Testis (tissue), 3 donors: ENCODE data around the gene SALL3. TPM values are rescaled to one million over a fixed set of nuclear protein-coding genes. Genes with fewer than 3 reads are reported as not detected.

Source experiments
- DNase-seq: peaks from one replicate; pipeline ENCODE4 v3.0.0-alpha.2; 2019
- H3K27ac ChIP-seq, 2 donors: fragments of 200-600 bp; sonication (generic); one replicate each; pipeline ENCODE4 v1.5.1; 2019
- H3K27me3 ChIP-seq: fragments of 200-600 bp; sonication (generic); one replicate; pipeline ENCODE4 v1.5.1; 2019
- H3K36me3 ChIP-seq: fragments of 200-600 bp; sonication (generic); one replicate; pipeline ENCODE4 v1.5.1; 2017; ENCODE audit warnings: low read depth; ENCODE audit errors: missing control alignments
- H3K4me1 ChIP-seq: fragments of 200-600 bp; sonication (generic); one replicate; pipeline ENCODE4 v1.5.1; 2019
- H3K4me3 ChIP-seq, 2 donors: fragments of 200-600 bp; sonication (generic); one replicate each; pipeline ENCODE4 v1.5.1; 2017 to 2019
- H3K9me3 ChIP-seq: fragments of 200-600 bp; sonication (generic); one replicate; pipeline ENCODE4 v1.5.1; 2017
- CTCF ChIP-seq, 3 experiments: fragments of 450-650 bp in 2 of 3; fragments of 200-600 bp in 1 of 3; sonication (generic) in 1 of 3; IDR thresholded peaks; one replicate each; pipeline ENCODE4 v1.5.1; 2016 to 2019; ENCODE audit warnings: antibody characterized with exemption in 3 of 3, mild to moderate bottlenecking in 2 of 3, moderate library complexity in 1 of 3
- POLR2A ChIP-seq: fragments of 450-650 bp; IDR thresholded peaks from one replicate; pipeline ENCODE4 v1.6.1; 2017; ENCODE audit warnings: antibody characterized with exemption, mild to moderate bottlenecking, moderate library complexity
- WGBS, 2 donors: methylation state at CpG; one replicate each; pipeline ENCODE4 v1.1.5; 2018; 5-methylcytosine and 5-hydroxymethylcytosine counted together
- intact Hi-C: fragments of 100-400 bp; cut with DNase I; formaldehyde crosslinking; loops from one replicate; pipeline ENCODE4 v1.15.1; 2023; ENCODE audit warnings: low total_unique reads
- polyA plus RNA-seq: library from polyadenylated mRNA; stranded (reverse); fragments of 350-450 nt; fragmentation: Illumina TruSeq; extraction: RNeasy Lipid Tissue Mini Kit (QIAGEN cat#74804); gene quantifications from one replicate; pipeline ENCODE4 v1.2.3, GENCODE V29; 2014; ENCODE audit warnings: low read depth, low replicate concordance; ENCODE audit not compliant: insufficient read depth
- total RNA-seq, 2 donors: library from RNA; depleted of rRNA; stranded (reverse); fragments of >200 nt; gene quantifications; one replicate each; pipeline ENCODE4 v1.2.3, GENCODE V29; 2016

Gene SALL3
- total and polyA plus RNA-seq, 3 donors from 2014 or later = 1.9 to 15.2 (median 8.3) TPM

DNA sequence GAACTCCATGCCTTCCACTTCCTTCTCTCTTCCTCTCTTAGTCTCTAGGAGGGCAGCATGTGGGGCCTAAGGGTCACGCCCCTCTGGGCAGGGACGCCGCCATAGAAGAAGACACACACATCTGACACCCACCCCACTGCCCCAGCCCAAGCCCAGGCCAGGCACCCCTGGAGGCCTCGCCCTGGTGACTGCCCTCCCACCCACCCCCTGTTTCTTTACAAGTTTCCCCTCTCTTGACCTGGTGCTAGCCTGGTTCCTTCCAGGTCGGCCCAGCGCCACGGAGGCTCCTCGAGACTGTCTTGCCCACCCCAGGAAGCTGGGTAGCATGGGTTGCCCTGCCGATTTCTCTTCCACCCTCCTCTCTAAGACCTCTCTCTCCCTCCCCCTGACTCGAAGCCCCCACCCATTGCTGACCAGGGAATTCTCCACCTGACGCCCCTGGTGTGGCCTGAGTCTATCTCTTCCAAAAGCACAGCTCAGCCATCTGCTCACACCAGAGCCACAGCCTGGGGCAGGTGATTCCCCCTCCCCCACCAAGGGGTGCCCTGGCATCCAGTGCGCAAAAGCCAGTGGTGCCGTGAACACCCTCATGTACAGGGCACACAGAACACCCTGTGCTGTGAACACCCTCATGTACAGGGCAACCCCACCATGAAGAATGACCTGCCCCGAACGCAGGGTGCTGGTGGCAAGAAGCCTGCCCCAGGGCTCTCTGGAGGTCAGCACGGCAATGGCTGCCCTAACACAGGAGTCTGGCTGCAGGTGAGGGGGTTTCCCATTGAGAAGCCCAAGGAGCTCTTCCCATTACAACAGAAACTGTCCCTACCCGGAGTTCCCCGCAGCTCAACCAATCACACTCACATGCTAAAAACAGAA, 13.5 kb upstream of the SALL3 start:
- TF ChIP-seq POLR2A (no peak), CTCF (IDR thresholded peaks at IDR 0.05) (no peak)
- Histone ChIP-seq H3K4me3 (no peak overlapping the region), H3K27me3 (no peaks in the 10 kb centered on the region), H3K4me1 (no peaks in the 10 kb centered on the region), H3K27ac (no peak overlapping the region), H3K9me3 (no peaks in the 10 kb centered on the region), H3K36me3 (no peaks in the 10 kb centered on the region)
- intact Hi-C loops = no loop called here
- WGBS, 2 donors = 83 to 87% methylated on average over 18 of the region's 18 CpGs
- DNase-seq = no peak

DNA sequence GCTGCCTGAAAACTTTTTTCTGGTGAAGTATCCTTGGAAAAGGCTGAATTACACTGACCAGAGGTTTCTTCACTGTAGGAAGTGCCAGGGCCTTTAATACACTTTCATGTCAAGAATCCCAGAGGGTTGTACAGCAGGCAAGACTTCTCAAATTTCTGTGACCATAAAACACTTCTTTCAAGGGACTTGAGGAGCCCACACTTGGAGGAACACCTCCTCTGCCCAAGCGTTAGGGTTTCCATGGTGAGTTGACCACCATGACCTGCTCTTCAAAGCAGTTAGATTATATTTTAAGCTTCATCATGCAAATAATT, 12.9 kb upstream of the SALL3 start:
- DNase-seq = no peak
- Histone ChIP-seq H3K27ac (no peak overlapping the region), H3K9me3 (no peaks in the 10 kb centered on the region), H3K36me3 (no peaks in the 10 kb centered on the region), H3K4me1 (no peaks in the 10 kb centered on the region), H3K27me3 (no peaks in the 10 kb centered on the region), H3K4me3 (no peak overlapping the region)
- 50 to 58% methylated on average over 1 of the region's 1 CpG for WGBS, 2 donors
- no peak for TF ChIP-seq CTCF (IDR thresholded peaks at IDR 0.05)
- no peak for TF ChIP-seq POLR2A
- intact Hi-C loops = no loop called here

- Histone ChIP-seq H3K27me3 (no peaks in the 10 kb centered on the region), H3K9me3 (no peaks in the 10 kb centered on the region), H3K36me3 (no peaks in the 10 kb centered on the region), H3K4me3 (no peak overlapping the region), H3K4me1 (no peaks in the 10 kb centered on the region), H3K27ac (no peak overlapping the region)
- DNase-seq = no peak
- WGBS, 2 donors = 85 to 86% methylated on average over 6 of the region's 6 CpGs
- intact Hi-C loops = no loop called here
- TF ChIP-seq POLR2A = no peak
- TF ChIP-seq CTCF (IDR thresholded peaks at IDR 0.05) = no peak
These were observed 11.9 kb upstream of the SALL3 start for GRCh38 chr18:78967692-78968091.

DNA sequence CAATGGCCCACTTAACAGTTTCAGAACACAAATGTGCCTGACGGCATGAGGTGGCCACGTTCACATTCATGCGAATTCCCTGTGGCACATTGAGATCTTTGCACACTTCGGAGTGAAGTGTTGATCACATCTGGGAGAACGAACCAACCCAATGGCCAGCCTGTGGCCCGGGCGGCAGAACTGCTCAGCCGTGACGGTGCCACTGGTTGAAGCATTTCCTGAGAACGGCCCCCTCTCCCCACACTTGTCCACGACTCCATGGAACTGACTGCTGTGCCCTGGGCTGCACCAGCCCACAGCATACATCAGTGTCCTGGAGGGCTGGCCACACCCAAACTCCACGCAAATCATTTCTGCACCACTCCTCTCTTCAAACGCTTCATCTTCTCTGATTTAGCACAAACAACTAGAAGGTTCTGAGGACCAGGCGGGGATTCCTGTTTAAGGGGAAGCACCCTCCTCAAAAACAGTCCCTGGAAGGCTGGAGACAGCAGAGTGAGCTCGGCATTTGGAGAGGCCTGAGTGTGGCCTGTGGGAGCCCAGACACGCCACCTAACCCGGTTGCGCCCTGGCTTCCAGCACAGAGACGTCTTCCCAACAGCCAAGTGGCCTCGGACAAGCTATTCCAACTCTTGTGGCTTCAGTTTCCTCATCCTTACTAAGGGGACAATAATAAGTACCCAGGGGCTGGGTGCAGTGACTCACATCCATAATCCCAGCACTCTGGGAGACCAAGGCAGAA, 9.9 kb upstream of the SALL3 start:
- Histone ChIP-seq H3K9me3 (no peaks in the 10 kb centered on the region), H3K36me3 (no peaks in the 10 kb centered on the region), H3K4me1 (no peaks in the 10 kb centered on the region), H3K27me3 (no peaks in the 10 kb centered on the region), H3K27ac (no peak overlapping the region), H3K4me3 (no peak overlapping the region)
- no peak for DNase-seq
- TF ChIP-seq CTCF (IDR thresholded peaks at IDR 0.05) (no peak), POLR2A (no peak)
- intact Hi-C loops = no loop called here
- WGBS, 2 donors = 80 to 92% methylated on average over 12 to 20 of the region's 20 CpGs
